HG03045 (cell line): Measurements from ENCODE around the gene CCDC32.

Experiments
- ATAC-seq: cut with Tn5 transposase; IDR thresholded peaks from one replicate; pipeline ENCODE4 v1.9.1; 2021; ENCODE audit warnings: mild to moderate bottlenecking, moderate library complexity; ENCODE audit not compliant: unreplicated experiment

Gene CCDC32

GRCh38 chr15:40567111-40567510 is 2.3 kb upstream of the CCDC32 start:
- ATAC-seq: no peak

DNA sequence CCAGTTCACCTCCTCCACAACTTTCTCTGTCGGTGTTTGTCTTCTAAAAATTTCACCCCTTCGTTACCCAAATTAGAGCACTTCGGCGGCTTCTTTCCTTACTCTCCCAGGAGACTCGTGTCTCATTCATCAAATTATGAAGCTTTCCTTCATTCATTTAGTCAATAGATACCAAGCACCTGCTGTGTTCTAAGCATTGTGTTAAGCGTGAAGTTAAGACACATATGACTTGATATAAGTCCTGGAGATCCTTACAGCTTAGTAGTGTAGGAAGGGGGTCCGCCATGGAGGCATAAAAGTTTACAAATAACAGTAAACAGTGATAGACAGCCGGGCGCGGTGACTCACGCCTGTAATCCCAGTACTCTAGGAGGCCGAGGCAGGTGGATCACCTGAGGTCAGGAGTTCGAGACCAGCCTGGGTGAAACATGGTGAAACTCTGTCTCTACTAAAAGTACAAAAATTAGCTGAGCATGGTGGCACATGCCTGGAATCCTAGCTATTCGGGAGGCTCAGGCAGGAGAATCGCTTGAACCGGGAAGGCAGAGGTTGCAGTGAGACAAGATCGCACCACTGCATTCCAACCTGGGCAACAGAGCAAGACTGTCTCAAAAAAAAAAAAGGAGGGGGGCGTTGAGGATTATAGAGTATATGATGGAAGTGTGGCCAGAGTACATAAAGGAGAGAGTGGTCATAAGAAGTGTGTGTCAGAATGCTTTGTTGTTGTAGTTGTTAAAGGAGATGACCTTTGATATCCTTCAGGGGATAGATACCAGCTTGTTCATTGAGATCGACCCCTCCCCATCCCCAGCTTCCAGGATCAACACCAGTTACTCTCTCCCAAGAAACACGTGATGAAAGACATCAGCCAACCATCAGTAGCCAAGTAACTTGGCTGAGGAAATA is 744 bp upstream of the CCDC32 start:
- no peak for ATAC-seq

GRCh38 chr15:40563426-40563825 is 1.4 kb downstream of the CCDC32 start:
- no peak for ATAC-seq

DNA sequence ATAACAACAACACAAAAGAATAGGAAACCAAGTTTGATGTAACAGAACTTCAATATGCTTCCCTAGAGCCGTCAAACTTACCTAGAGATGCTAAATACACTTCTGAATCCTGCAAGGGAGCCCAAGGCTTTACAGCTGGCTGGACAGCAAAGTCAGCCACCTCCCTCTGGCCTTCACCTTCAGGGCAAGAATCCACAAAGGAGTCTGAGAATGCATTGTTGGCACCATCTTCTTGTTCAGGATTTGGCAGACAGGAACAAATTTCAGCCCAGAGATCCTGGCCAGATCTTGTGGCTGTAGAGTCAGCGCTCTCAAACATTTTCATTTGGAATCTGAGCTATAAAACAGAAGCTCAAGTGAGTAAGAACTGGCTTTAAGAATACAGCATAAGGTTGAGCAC is 2.2 kb downstream of the CCDC32 start:
- no peak for ATAC-seq

DNA sequence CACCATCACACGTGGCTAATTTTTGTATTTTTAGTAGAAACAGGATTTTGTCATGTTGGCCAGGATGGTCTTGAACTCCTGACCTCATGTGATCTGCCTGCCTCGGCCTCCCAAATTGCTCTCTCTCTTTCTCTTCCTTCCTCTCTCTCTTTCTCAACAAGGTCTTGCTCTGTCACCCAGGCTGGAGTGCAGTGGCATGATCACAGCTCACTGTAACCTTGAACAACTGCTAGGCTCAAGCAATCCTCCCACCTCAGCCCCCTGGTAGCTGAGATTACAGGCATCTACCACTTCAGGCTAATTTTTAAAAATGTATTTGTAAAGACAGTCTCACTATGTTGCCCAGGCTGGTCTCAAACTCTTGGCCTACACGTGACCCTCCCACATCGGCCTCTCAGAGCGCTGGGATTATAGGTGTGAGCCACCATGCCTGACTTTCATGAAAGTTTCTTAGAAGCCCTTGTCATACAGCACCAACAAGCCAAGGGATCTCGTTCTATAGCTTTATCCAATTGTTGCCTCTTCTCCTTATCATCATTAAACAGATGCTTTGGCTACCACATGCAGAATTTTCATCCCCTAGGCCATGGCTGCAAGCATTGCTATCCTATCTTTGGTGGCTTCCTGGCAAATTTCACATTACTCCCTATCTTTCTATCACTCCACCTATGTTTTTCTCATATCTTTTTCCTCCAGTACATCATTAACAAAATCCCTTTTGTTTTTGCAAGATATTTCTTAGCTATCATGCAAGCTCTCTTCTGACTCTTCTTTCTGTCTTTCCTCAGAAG is 5.7 kb downstream of the CCDC32 start:
- ATAC-seq: no peak

GRCh38 chr15:40555876-40556275 is 9.0 kb downstream of the CCDC32 start:
- ATAC-seq: no peak

- ATAC-seq: no peak
Measured at GRCh38 chr15:40554161-40554525, 10.7 kb downstream of the CCDC32 start.

DNA sequence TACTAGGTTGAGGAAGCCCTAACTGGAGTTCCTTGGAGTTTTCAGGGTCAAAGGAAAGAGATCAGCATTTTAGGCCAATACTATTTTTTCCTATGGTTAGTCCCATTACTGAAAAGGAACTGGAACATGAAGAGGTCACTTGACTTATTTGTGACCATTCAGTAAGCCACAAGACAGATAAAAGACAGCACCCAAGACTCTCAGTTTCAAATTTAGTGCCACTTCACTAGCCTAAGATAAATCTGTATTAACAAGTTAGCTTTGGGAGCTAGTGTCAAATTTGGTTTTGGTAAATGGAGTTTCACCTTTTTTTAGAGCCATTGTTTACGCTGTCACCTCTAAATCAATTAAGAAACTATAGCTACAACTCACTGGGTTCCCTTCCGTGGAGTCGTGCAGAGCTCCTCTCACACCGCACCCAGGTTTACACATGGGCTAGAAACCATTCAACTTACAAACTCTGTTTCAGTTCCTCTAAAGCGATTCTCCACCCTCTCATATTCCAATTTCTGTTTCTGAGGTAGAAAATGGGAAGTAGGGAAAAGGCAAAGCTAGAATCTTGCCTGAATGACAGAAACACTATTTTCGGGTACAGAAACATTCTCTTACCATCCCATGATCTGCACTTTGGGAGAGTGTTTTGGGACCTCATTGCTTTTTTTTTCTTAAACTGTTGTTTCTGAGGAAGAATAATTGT is 14.4 kb downstream of the CCDC32 start:
- ATAC-seq: peak; percentile 59

DNA sequence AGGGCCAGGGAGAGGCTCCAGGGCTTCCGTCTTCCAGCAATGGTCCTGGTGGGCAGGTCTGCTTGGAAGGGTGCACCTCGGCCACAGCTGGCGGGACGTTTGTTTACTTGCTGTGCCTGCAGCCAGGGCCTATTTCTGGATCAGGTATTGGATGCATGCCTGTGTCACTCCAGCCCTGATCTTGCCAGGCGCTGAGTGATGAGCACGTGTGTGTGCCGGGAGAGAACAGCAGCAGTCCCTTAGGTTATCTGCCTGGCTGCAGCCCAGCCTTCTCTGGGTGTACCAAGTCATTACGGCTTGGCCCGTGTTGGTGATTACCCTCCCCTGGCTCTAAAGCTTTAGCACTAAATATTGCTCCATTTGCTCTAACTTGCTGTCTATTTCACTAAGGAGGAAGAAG is 14.9 kb downstream of the CCDC32 start:
- ATAC-seq: no peak

GRCh38 chr15:40548610-40549009 is 16.2 kb downstream of the CCDC32 start:
- ATAC-seq: no peak

DNA sequence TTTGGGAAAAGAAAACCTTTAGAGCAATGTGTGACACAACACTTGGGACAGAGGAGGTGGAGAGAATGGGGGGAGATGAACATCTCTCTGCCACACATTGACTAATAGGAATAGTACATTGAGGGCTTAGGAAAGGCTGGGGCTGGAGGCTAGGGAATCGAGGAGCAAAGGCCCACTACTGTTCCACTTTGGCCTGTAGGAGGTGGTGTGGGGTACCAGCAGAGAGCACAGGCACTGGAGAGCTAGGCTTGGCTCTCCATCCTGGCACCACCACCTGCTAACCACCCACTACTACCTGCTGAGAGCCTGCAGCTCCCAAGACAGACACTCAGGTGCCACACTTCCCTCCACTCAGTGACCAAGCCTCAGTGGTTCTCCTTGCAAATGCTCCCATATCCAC is 19.4 kb downstream of the CCDC32 start:
- ATAC-seq: no peak

- ATAC-seq: peak; percentile 58
Measured at GRCh38 chr15:40543631-40544294, 21.1 kb downstream of the CCDC32 start.

GRCh38 chr15:40543082-40543481 is 21.8 kb downstream of the CCDC32 start:
- no peak for ATAC-seq

- no peak for ATAC-seq
Measured at GRCh38 chr15:40538976-40539375, 25.9 kb downstream of the CCDC32 start.

GRCh38 chr15:40536501-40536900 is 28.3 kb downstream of the CCDC32 start:
- no peak for ATAC-seq

DNA sequence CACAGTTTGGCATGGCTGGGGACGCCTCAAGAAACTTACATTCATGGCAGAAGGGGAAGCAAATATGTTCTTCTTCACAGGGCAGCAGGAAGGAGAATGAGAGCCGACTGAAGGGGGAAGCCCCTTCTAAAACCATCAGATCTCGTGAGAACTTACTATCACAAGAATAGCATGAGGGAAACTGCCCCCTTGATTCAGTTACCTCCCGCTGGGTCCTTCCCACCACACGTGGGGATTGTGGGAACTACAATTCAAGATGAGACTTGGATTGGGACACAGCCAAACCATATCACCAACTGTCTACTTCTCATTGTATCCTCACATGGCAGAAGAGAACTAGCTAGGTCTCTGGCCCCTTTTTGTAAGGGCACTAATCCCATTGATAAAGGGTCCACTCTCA is 30.5 kb downstream of the CCDC32 start:
- no peak for ATAC-seq

- ATAC-seq: no peak
Measured at GRCh38 chr15:40533763-40534364, 31.0 kb downstream of the CCDC32 start.

GRCh38 chr15:40528801-40529200 is 36.0 kb downstream of the CCDC32 start:
- ATAC-seq: no peak

DNA sequence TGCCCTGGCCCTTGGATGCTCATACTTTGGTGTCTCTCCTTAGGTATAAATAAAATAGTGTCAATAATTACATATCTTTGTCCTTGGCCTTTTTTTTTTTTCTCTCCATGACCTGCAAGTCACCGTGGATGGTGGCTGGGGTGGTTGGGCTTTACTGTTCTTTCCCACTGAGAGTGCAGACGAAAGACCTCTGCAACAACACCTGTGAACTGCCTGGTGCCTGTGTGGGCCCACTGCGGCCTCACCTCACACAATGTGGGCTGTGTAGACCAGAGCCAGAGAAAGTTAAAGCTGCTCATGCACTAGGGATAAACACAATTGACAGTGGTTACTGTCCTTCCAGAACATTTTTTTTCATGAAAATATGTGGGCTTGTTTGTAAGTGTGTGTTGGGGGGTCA is 39.0 kb downstream of the CCDC32 start:
- no peak for ATAC-seq

DNA sequence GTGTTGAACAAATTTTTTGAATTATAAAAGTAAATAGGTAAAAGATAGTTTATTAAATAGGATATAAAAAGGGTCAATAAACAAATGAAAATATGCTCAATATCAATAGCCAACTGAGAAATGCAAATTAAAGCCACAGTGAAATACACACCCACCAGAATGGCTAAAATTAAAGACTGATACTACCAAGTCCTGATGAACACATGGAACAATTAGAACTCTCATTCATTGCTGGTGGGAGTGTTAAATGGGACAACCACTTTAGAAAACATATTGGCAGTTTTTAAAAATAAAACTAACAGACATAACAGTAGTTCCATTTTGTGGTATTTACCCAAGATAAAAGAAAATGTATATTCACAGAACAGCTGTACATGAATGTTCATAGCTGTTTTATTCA is 41.2 kb downstream of the CCDC32 start:
- no peak for ATAC-seq

GRCh38 chr15:40516322-40516721 is 48.5 kb downstream of the CCDC32 start:
- ATAC-seq: no peak
